Ascending aorta (tissue), 2 donors: ENCODE data around the gene PRKAB2. TPM values are rescaled to one million over a fixed set of nuclear protein-coding genes. Genes with fewer than 3 reads are reported as not detected.
A peak's percentile ranks its signal among the peaks of the same experiment; 100 is the strongest.
"Not testable (repeated sequence)": the region's sequence is repeated elsewhere in the genome, so short reads cannot be mapped to it uniquely, and the experiment has no call there.

Experiments used
- DNase-seq, 2 donors: peaks; one replicate each; pipeline ENCODE4 v3.0.0-alpha.2; 2019; ENCODE audit warnings: low spot score in 2 of 2
- H3K27ac ChIP-seq, 2 donors: fragments of 200-600 bp; sonication (generic); one replicate each; pipeline ENCODE4 v1.5.1; 2016 to 2017; ENCODE audit warnings: mild to moderate bottlenecking in 1 of 2
- H3K27me3 ChIP-seq: fragments of 200-600 bp; sonication (generic); one replicate; pipeline ENCODE4 v1.5.1; 2017
- H3K36me3 ChIP-seq, 2 donors: fragments of 200-600 bp; sonication (generic); one replicate each; pipeline ENCODE4 v1.5.1; 2016
- H3K4me1 ChIP-seq, 2 donors: fragments of 200-600 bp; sonication (generic); one replicate each; pipeline ENCODE4 v1.5.1; 2016 to 2017; ENCODE audit warnings: mild to moderate bottlenecking in 1 of 2
- H3K4me3 ChIP-seq, 2 donors: fragments of 200-600 bp; sonication (generic); one replicate each; pipeline ENCODE4 v1.5.1; 2016 to 2017; ENCODE audit warnings: mild to moderate bottlenecking in 1 of 2
- H3K9me3 ChIP-seq, 2 donors: fragments of 200-600 bp; sonication (generic); one replicate each; pipeline ENCODE4 v1.5.1; 2016
- CTCF ChIP-seq, 3 experiments: fragments of 200-600 bp in 2 of 3; fragments of 450-650 bp in 1 of 3; sonication (generic) in 2 of 3; IDR thresholded peaks; one replicate each; pipeline ENCODE4 v1.5.1; 2016 to 2019; ENCODE audit warnings: antibody characterized with exemption in 3 of 3, mild to moderate bottlenecking in 1 of 3, moderate library complexity in 1 of 3
- intact Hi-C: fragments of 100-400 bp; cut with DNase I; formaldehyde crosslinking; loops from one replicate; pipeline ENCODE4 v1.15.1; 2023
- total RNA-seq: library from RNA; depleted of rRNA; stranded (reverse); fragments of >200 nt; gene quantifications from one replicate; pipeline ENCODE4 v1.1.0, GENCODE V29; 2016

The PRKAB2 gene
- total RNA-seq, 1 donor from 2014 or later, result 15.4 TPM

DNA sequence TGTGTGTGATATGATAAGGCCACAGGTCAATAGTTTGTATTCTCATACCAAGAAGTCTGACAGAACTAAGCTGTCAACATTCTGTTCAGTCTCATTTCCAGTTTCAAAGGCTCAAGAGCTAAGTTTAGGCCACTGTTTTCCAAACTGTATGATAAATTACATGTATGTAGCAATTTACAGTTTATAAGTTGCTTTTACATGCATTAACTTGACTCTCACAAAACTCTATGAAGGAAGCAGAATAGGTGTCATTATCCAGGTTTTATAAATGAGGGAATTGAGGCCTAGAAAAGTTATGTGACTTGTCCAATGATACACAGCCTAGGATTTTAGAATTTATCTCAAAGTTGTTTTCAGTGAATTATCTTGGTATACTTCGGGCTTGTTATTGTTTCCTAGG lies 29.5 kb upstream of the PRKAB2 start:
- Histone ChIP-seq H3K9me3 (no peaks in the 10 kb centered on the region), H3K4me3 (no peak overlapping the region), H3K36me3 (peaks cover 0 to 4% of the 10 kb centered on the region in 2 donors), H3K27me3 (no peaks in the 10 kb centered on the region), H3K27ac (no peak overlapping the region), H3K4me1 (no peaks in the 10 kb centered on the region)
- no peak for TF ChIP-seq CTCF (IDR thresholded peaks at IDR 0.05)
- DNase-seq, result no peak
- intact Hi-C loops, result no loop called here

GRCh38 chr1:147201276-147201675 lies 29.0 kb upstream of the PRKAB2 start:
- intact Hi-C loops, result no loop called here
- no peak for TF ChIP-seq CTCF (IDR thresholded peaks at IDR 0.05)
- no peak overlapping the region for H3K27ac ChIP-seq
- H3K4me1 ChIP-seq, result no peaks in the 10 kb centered on the region
- no peak for DNase-seq
- H3K4me3 ChIP-seq, result no peak overlapping the region
- H3K27me3 ChIP-seq, result no peaks in the 10 kb centered on the region
- peaks cover 0 to 4% of the 10 kb centered on the region in 2 donors for H3K36me3 ChIP-seq
- H3K9me3 ChIP-seq, result no peaks in the 10 kb centered on the region

- H3K9me3 ChIP-seq, result not testable (repeated sequence)
Observed at GRCh38 chr1:147197324-147197723, 25.1 kb upstream of the PRKAB2 start.

GRCh38 chr1:147189514-147189913 lies 17.2 kb upstream of the PRKAB2 start:
- Histone ChIP-seq H3K36me3 (peaks cover 0 to 4% of the 10 kb centered on the region in 2 donors), H3K9me3 (no peaks in the 10 kb centered on the region), H3K4me3 (no peak overlapping the region), H3K4me1 (no peaks in the 10 kb centered on the region), H3K27ac (no peak overlapping the region), H3K27me3 (no peaks in the 10 kb centered on the region)
- intact Hi-C loops, result no loop called here
- no peak for TF ChIP-seq CTCF (IDR thresholded peaks at IDR 0.05)
- no peak for DNase-seq

More at GRCh38 chr1:147197324-147197723, 25.1 kb upstream of the PRKAB2 start:
- H3K4me3 ChIP-seq, H3K36me3 ChIP-seq, DNase-seq, H3K27ac ChIP-seq, intact Hi-C loops, H3K4me1 ChIP-seq, H3K27me3 ChIP-seq: not testable (repeated sequence)

DNA sequence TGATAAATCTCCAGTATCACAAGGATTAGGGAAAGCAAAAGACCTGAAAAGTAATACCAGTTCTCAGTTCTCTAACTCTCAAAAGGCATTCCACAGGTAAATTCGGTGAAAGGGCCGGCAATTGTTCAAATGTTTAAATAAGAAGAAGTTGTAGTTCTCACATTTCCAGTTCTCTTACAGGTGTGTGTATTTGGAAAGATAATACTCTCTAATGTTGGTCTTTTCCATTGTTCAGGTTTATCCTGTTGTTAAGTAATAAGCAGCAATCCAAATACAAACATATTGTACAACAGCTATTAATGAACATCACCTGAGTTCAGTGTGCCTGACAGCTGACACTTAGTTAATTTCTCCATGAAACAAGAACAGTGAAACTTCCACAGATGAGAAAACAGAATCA lies 13.2 kb upstream of the PRKAB2 start:
- peaks cover 0 to 4% of the 10 kb centered on the region in 2 donors for H3K36me3 ChIP-seq
- no peak for TF ChIP-seq CTCF (IDR thresholded peaks at IDR 0.05)
- intact Hi-C loops, result no loop called here
- DNase-seq, result no peak
- no peaks in the 10 kb centered on the region for H3K9me3 ChIP-seq
- no peak overlapping the region for H3K4me3 ChIP-seq
- H3K27ac ChIP-seq, result no peak overlapping the region
- H3K4me1 ChIP-seq, result no peaks in the 10 kb centered on the region
- H3K27me3 ChIP-seq, result no peaks in the 10 kb centered on the region

- intact Hi-C loops, result no loop called here
- H3K4me1 ChIP-seq, result peaks cover 0 to 3% of the 10 kb centered on the region in 2 donors
- H3K9me3 ChIP-seq, result peaks cover 0 to 3% of the 10 kb centered on the region in 2 donors
- TF ChIP-seq CTCF (IDR thresholded peaks at IDR 0.05), result no peak
- no peak for DNase-seq
- H3K4me3 ChIP-seq, result peak overlapping the region; percentile 14 to 26
- peak overlapping the region in 1 of 2 donors; percentile 3 for H3K27ac ChIP-seq
- H3K27me3 ChIP-seq, result no peaks in the 10 kb centered on the region
- no peaks in the 10 kb centered on the region for H3K36me3 ChIP-seq
Observed at GRCh38 chr1:147177611-147178380, 5.5 kb upstream of the PRKAB2 start.
